PC-9 (cell line): ENCODE measurements around the gene MPIG6B. TPM values are rescaled to one million over a fixed set of nuclear protein-coding genes. Genes with fewer than 3 reads are reported as not detected.

Experiments
- BruUV-seq: library from RNA; stranded (reverse); fragments of 400-500 nt; replicated peaks from 2 replicates; lab custom pipeline; 2021; lab: Mats Ljungman, UMichigan
- CTCF ChIA-PET: fragments of 300-600 bp; sonication (Branson Sonifier 250); formaldehyde crosslinking; loops from one replicate; lab custom pipeline; 2022; ENCODE audit warnings: antibody characterized with exemption; lab: Charles Lee
- POLR2A ChIA-PET: fragments of 300-600 bp; sonication (Branson Sonifier 250); formaldehyde crosslinking; loops from one replicate; lab custom pipeline; 2022; ENCODE audit warnings: antibody characterized with exemption; ENCODE audit not compliant: unreplicated experiment; lab: Charles Lee
- DNase-seq, 2 experiments: peaks; one replicate each; pipeline versions ENCODE4 v3.0.0 to v3.0.0-alpha.2; 2015 to 2022; ENCODE audit warnings: mixed read lengths in 1 of 2
- H2AFZ ChIP-seq: fragments of 200-600 bp; sonication (generic); 2 replicates; pipeline ENCODE4 v1.8.1; 2017; ENCODE audit warnings: antibody characterized with exemption
- H3F3A ChIP-seq: fragments of 200-600 bp; sonication (generic); 2 replicates; pipeline ENCODE4 v1.8.1; 2017; ENCODE audit warnings: antibody characterized with exemption, mild to moderate bottlenecking, low read depth; ENCODE audit not compliant: insufficient read depth
- H3K27ac ChIP-seq: fragments of 200-600 bp; sonication (generic); 2 replicates; pipeline ENCODE4 v1.6.1; 2016; ENCODE audit warnings: mixed run types
- H3K27me3 ChIP-seq: fragments of 200-600 bp; sonication (generic); 2 replicates; pipeline ENCODE4 v1.6.1; 2016; ENCODE audit warnings: low read depth, mixed run types; ENCODE audit not compliant: insufficient read depth
- H3K36me3 ChIP-seq: fragments of 200-600 bp; sonication (generic); 2 replicates; pipeline ENCODE4 v1.6.1; 2016; ENCODE audit warnings: low read depth, mixed run types
- H3K4me1 ChIP-seq: fragments of 200-600 bp; sonication (generic); replicated peaks from 2 replicates; pipeline ENCODE4 v1.6.1; 2016; ENCODE audit warnings: mixed run types; ENCODE audit not compliant: insufficient read depth
- H3K4me2 ChIP-seq: fragments of 200-600 bp; sonication (generic); 2 replicates; pipeline ENCODE4 v1.6.1; 2017; ENCODE audit warnings: mixed run types
- H3K4me3 ChIP-seq: fragments of 200-600 bp; sonication (generic); 2 replicates; pipeline ENCODE4 v1.6.1; 2016; ENCODE audit warnings: mixed run types
- H3K79me2 ChIP-seq: fragments of 200-600 bp; sonication (generic); 2 replicates; pipeline ENCODE4 v1.6.1; 2017; ENCODE audit warnings: low read depth, mixed run types
- H3K9me2 ChIP-seq: fragments of 200-600 bp; sonication (generic); 2 replicates; pipeline ENCODE4 v1.8.1; 2017; ENCODE audit warnings: mild to moderate bottlenecking; ENCODE audit not compliant: insufficient read depth
- H3K9me3 ChIP-seq: fragments of 200-600 bp; sonication (generic); 2 replicates; pipeline ENCODE4 v1.8.1; 2016; ENCODE audit warnings: low read depth; ENCODE audit not compliant: insufficient read depth
- H4K20me1 ChIP-seq: fragments of 200-600 bp; sonication (generic); 2 replicates; pipeline ENCODE4 v1.8.1; 2017; ENCODE audit not compliant: insufficient read depth
- EZH2 ChIP-seq: fragments of 200-600 bp; sonication (generic); IDR thresholded peaks from 2 replicates; pipeline ENCODE4 v1.8.0; 2017; ENCODE audit warnings: antibody characterized with exemption, low read depth
- intact Hi-C: fragments of 100-400 bp; cut with micrococcal nuclease; formaldehyde crosslinking; loops from one replicate; pipeline ENCODE4 v1.10.0; 2022; ENCODE audit not compliant: unreplicated experiment
- total RNA-seq: library from RNA; stranded (reverse); gene quantifications from 2 replicates; pipeline ENCODE4 v1.2.3, GENCODE V29; 2021
- TF ChIP-seq, protein P1 (sequence below): fragments of 200-600 bp; sonication (generic); conservative IDR thresholded peaks from 2 replicates; pipeline ENCODE4 v1.6.1; 2017; ENCODE audit warnings: mixed run types, antibody characterized with exemption, mild to moderate bottlenecking, moderate library complexity

The MPIG6B gene
- total RNA-seq, 1 experiment from 2014 or later, result 0.59 TPM

DNA sequence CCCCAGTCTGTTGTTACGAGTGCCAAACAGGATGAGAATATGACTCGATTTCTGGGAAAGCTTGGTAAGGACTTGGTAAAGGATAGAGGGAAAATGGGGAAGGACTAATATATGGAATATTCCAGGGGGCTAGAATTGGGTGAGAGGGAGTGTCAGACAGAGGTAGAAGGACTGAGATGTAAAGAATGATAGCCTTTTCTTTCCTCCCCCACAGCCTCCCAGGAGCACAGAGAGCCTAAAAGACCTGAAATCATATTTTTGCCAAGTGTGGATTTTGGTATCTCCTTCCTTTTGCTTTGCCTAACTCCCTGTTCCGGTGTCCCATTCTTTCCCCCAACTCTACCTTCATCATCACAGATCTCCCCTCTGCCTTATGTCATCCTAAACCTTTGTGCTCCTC, 19.7 kb downstream of the MPIG6B start:
- CTCF ChIA-PET, result no interaction called here
- Histone ChIP-seq H2AFZ (no peak overlapping the region), H4K20me1 (no peaks in the 10 kb centered on the region), H3K4me1 (peaks cover 37% of the 10 kb centered on the region), H3K4me2 (no peak overlapping the region), H3K4me3 (no peak overlapping the region), H3K79me2 (peaks cover 7% of the 10 kb centered on the region; the same call in 1 of the 2 replicates), H3K27me3 (no peaks in the 10 kb centered on the region), H3K9me2 (no peaks in the 10 kb centered on the region), H3K27ac (no peak overlapping the region), H3K9me3 (no peaks in the 10 kb centered on the region), H3F3A (peaks cover 38% of the 10 kb centered on the region), H3K36me3 (peaks cover 12% of the 10 kb centered on the region; the same call in 1 of the 2 replicates)
- intact Hi-C loops, result no loop called here
- BruUV-seq, result no TSS peak
- DNase-seq, result no peak
- TF ChIP-seq EZH2, result no peak
- TF ChIP-seq, protein P1, sequence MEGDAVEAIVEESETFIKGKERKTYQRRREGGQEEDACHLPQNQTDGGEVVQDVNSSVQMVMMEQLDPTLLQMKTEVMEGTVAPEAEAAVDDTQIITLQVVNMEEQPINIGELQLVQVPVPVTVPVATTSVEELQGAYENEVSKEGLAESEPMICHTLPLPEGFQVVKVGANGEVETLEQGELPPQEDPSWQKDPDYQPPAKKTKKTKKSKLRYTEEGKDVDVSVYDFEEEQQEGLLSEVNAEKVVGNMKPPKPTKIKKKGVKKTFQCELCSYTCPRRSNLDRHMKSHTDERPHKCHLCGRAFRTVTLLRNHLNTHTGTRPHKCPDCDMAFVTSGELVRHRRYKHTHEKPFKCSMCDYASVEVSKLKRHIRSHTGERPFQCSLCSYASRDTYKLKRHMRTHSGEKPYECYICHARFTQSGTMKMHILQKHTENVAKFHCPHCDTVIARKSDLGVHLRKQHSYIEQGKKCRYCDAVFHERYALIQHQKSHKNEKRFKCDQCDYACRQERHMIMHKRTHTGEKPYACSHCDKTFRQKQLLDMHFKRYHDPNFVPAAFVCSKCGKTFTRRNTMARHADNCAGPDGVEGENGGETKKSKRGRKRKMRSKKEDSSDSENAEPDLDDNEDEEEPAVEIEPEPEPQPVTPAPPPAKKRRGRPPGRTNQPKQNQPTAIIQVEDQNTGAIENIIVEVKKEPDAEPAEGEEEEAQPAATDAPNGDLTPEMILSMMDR, result no peak
- POLR2A ChIA-PET, result no interaction called here

DNA sequence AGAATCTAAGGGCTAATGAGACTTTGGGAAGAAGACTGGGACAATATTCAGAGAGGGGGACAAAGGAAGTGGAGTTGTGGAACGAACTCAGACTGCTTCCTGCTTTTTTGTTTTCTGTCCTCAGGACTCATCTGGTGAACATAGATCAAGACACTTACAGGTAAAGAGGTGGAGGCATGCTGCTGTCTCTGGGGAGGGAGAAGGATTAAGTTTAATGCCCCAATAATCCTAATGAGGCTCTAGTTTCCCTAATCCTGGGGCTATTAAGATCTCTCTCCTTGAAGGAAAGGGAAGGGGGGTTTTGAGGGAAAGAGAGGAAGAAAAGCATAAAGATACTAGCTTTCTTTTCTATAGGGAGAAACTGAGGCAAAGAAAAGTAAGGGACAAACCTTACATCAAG, 21.2 kb downstream of the MPIG6B start:
- Histone ChIP-seq H3K4me3 (no peak overlapping the region), H3K36me3 (peaks cover 12% of the 10 kb centered on the region; the same call in 1 of the 2 replicates), H3K9me2 (no peaks in the 10 kb centered on the region), H3K9me3 (no peaks in the 10 kb centered on the region), H3K27ac (no peak overlapping the region), H3K27me3 (no peaks in the 10 kb centered on the region), H3K79me2 (peaks cover 7% of the 10 kb centered on the region; the same call in 1 of the 2 replicates), H3K4me1 (peaks cover 25% of the 10 kb centered on the region), H3K4me2 (no peak overlapping the region), H4K20me1 (no peaks in the 10 kb centered on the region), H3F3A (peaks cover 31% of the 10 kb centered on the region; the same call in 1 of the 2 replicates), H2AFZ (no peak overlapping the region)
- DNase-seq, result no peak
- no TSS peak for BruUV-seq
- TF ChIP-seq EZH2, result no peak
- TF ChIP-seq, protein P1, result no peak
- POLR2A ChIA-PET, result interaction anchor here (1.5 kb wide), 1 partner anchor 19 kb away, joined by 6 read pairs; no protein-coding TSS in a partner anchor
- CTCF ChIA-PET, result no interaction called here
- intact Hi-C loops, result no loop called here

DNA sequence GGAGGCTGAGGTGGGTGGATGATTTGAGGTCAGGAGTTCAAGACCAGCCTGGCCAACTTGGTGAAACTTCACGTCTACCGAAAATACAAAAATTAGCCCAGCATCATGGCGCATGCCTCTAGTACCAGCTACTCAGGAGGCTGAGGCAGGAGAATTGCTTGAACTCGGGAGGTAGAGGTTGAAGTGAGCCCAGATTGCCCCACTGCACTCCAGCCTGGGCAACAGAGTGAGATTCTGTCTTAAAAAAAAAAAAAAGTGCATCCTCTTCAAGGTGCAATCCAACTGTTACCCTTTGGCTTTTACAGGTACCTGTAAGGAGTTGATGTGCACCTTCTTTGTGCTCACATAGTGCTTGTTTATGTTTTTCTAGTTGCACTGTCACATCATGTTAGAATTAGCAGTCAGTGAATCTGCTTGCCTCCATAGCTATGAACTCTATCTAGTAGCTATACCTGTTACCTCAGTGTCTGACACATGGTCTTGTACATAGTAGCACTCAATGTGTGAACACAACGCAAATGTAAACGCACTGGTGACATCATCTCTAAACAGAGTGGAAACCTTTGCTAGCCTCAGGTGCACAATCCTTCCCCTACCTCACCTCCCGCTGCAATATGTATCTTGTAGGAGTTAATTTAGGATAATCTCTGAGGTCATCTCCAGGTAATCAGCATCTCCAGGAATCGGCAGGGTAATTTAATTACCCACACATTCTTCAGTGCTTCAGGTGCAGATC, 26.3 kb downstream of the MPIG6B start:
- TF ChIP-seq EZH2, result no peak
- TF ChIP-seq, protein P1, result no peak
- H3K9me3 ChIP-seq, result no peaks in the 10 kb centered on the region
- no peaks in the 10 kb centered on the region for H3K36me3 ChIP-seq
- CTCF ChIA-PET, result no interaction called here
- no peak overlapping the region for H3K4me3 ChIP-seq
- peaks cover 20% of the 10 kb centered on the region for H3K4me1 ChIP-seq
- H3K27me3 ChIP-seq, result no peaks in the 10 kb centered on the region
- H3K27ac ChIP-seq, result no peak overlapping the region
- H3F3A ChIP-seq, result peaks cover 32% of the 10 kb centered on the region; the same call in 1 of the 2 replicates
- POLR2A ChIA-PET, result interaction anchor here (1.0 kb wide), 1 partner anchor 14 kb away, joined by 6 read pairs; no protein-coding TSS in a partner anchor
- intact Hi-C loops, result no loop called here
- H3K4me2 ChIP-seq, result no peak overlapping the region
- H3K79me2 ChIP-seq, result no peaks in the 10 kb centered on the region
- H3K9me2 ChIP-seq, result no peaks in the 10 kb centered on the region
- no peak overlapping the region for H2AFZ ChIP-seq
- H4K20me1 ChIP-seq, result no peaks in the 10 kb centered on the region
- DNase-seq, result no peak
- BruUV-seq, result no TSS peak
